ENCODE data around the gene ACAD9. TPM values are rescaled to one million over a fixed set of nuclear protein-coding genes. Genes with fewer than 3 reads are reported as not detected.

Gene ACAD9
- total and polyA plus RNA-seq, 12 donors = 20.8 to 45.9 (median 37.2) TPM

DNA sequence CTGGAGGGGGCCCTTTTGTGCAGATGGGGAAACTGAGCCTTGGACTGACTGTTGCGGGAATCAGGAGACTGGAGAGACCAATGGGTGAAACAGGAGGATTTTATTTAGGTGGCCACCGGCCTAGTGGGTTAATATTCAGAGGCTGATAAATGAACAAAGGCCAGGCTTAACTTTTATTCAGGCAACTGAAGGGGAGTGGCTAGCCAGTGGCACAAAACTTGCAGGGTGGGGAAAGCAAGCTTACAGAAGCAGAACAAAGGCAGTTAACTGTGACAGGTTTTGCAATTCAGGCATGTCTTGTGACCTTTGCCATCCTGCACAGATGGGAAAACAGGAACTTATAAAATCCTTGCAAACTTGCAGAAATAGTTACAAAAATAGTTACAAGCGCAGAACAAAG, 24.9 kb upstream of the ACAD9 start:
- Histone ChIP-seq H3K36me3 (no peaks in the 10 kb centered on the region), H3K9me3 (peaks cover 0 to 46% (median 27%) of the 10 kb centered on the region in 11 donors), H3K4me3 (no peak overlapping the region), H3K27me3 (no peaks in the 10 kb centered on the region), H3K27ac (peak overlapping the region in 1 of 10 donors; percentile 60), H3K4me1 (peaks cover 0 to 15% (median 0%) of the 10 kb centered on the region in 9 donors)
- intact Hi-C loops (cut with DNase I) = loop anchor here in 1 of 10 donors (10.0 kb wide), 1 partner anchor 140 kb away; no protein-coding TSS in a partner anchor
- DNase-seq = no peak
- WGBS, 2 donors = 74 to 82% methylated on average over 3 of the region's 3 CpGs
- no peak for TF ChIP-seq CTCF (IDR thresholded peaks at IDR 0.05)
- no peak for ATAC-seq

DNA sequence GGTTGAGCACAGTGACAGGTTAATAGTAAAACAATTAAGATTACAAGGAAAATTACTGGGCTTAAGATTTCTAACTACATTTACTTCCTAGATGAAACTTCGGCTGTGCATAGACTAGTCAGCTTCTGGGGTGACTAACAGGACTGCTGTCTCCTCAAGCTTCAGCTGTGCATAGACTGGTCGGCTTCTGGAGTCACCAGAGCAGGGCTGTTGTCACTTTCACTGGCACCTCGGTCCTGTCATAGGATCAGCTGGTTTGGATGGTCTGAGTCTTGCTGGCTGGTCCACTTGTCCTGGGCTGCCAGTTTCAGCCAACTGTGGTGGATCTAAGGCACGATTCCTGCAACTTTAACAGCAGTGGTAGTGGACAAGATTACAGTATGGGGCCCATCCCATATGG, 23.9 kb upstream of the ACAD9 start:
- H3K4me3 ChIP-seq = no peak overlapping the region
- no peaks in the 10 kb centered on the region for H3K36me3 ChIP-seq
- H3K27ac ChIP-seq = peak overlapping the region in 1 of 10 donors; percentile 21
- 46% methylated on average over 4 of the region's 4 CpGs for whole genome bisulfite sequencing, 2 donors
- H3K27me3 ChIP-seq = no peaks in the 10 kb centered on the region
- H3K9me3 ChIP-seq = peaks cover 0 to 57% (median 35%) of the 10 kb centered on the region in 11 donors
- DNase-seq (no peak), ATAC-seq (peak; percentile 40 to 91 (median 74))
- TF ChIP-seq CTCF (IDR thresholded peaks at IDR 0.05) = no peak
- intact Hi-C loops (cut with DNase I) = loop anchor here in 1 of 10 donors (10.0 kb wide), 1 partner anchor 141 kb away; no protein-coding TSS in a partner anchor
- H3K4me1 ChIP-seq = peaks cover 0 to 15% (median 0%) of the 10 kb centered on the region in 9 donors

DNA sequence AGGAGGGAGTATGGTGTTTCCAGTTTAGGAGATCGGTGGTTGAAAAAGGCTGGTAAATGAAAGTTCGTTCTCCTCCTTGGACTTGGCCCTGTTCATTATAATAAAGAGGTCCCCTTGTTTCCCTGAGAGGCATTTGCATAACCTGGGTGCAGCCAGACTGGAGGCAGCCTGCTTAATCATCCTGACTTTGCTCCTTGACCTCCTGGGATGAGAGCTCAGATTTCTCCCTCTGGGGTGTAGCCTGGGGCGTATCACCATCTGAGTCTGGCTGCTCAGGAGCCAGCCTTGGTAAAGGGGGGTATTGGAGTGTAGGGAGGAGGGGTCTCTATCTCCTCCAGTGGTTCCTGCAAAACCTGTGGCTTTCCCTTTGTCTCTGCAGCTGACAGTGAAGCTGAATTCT, 21.3 kb upstream of the ACAD9 start:
- no peak for ATAC-seq
- peaks cover 0 to 68% (median 35%) of the 10 kb centered on the region in 11 donors for H3K9me3 ChIP-seq
- peaks cover 0 to 15% (median 0%) of the 10 kb centered on the region in 9 donors for H3K4me1 ChIP-seq
- intact Hi-C loops (cut with DNase I) = loop anchor here in 1 of 10 donors (10.0 kb wide), 1 partner anchor 143 kb away; no protein-coding TSS in a partner anchor
- DNase-seq = no peak
- H3K4me3 ChIP-seq = no peak overlapping the region
- no peak for TF ChIP-seq CTCF (IDR thresholded peaks at IDR 0.05)
- WGBS, 2 donors = 86 to 96% methylated on average over 3 of the region's 3 CpGs
- no peak overlapping the region for H3K27ac ChIP-seq
- H3K36me3 ChIP-seq = no peaks in the 10 kb centered on the region
- no peaks in the 10 kb centered on the region for H3K27me3 ChIP-seq

DNA sequence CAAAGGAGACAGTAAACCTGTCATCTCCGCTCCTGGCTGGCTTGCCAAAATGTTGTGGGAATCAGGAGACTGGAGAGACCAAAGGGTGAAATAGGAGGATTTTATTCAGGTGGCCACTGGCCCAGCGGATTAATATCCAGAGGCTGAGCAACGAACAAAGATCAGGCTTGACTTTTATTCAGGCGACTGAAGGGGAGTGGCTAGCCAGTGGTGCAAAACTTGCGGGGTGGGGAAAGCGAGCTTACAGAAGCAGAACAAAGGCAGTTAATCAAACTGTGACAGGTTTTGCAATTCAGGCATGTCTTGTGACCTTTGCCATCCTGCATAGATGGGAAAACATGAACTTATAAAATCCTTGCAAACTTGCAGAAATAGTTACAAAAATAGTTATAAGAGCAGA, 19.8 kb upstream of the ACAD9 start:
- Histone ChIP-seq H3K9me3 (peaks cover 0 to 54% (median 27%) of the 10 kb centered on the region in 11 donors), H3K4me3 (no peak overlapping the region), H3K36me3 (no peaks in the 10 kb centered on the region), H3K27me3 (no peaks in the 10 kb centered on the region), H3K27ac (no peak overlapping the region), H3K4me1 (peaks cover 0 to 14% (median 7%) of the 10 kb centered on the region in 9 donors)
- ATAC-seq (no peak), DNase-seq (no peak)
- TF ChIP-seq CTCF (IDR thresholded peaks at IDR 0.05) = no peak
- 85 to 89% methylated on average over 6 of the region's 6 CpGs for WGBS, 2 donors
- intact Hi-C loops (cut with DNase I) = loop anchor here in 1 of 10 donors (10.0 kb wide), 1 partner anchor 145 kb away; no protein-coding TSS in a partner anchor
